Caco-2 (cell line): ENCODE data around the gene DLG2. TPM values are rescaled to one million over a fixed set of nuclear protein-coding genes. Genes with fewer than 3 reads are reported as not detected.

Experiments
- BruUV-seq: library from RNA; stranded (reverse); fragments of 400-500 nt; replicated peaks from 2 replicates; lab custom pipeline; 2021; lab: Mats Ljungman, UMichigan
- CTCF ChIA-PET: fragments of 300-600 bp; sonication (Branson Sonifier 250); formaldehyde crosslinking; loops from one replicate; lab custom pipeline; 2022; ENCODE audit warnings: antibody characterized with exemption; lab: Charles Lee
- POLR2A ChIA-PET: fragments of 300-600 bp; sonication (Branson Sonifier 250); formaldehyde crosslinking; loops from one replicate; lab custom pipeline; 2022; ENCODE audit warnings: antibody characterized with exemption; lab: Charles Lee
- DNase-seq, 2 experiments: peaks; one replicate each; pipeline versions ENCODE4 v3.0.0 to v3.0.0-alpha.2; 2020 to 2022
- H3K27me3 ChIP-seq: replicated peaks from 2 replicates; pipeline ENCODE4 v1.6.0; 2011; ENCODE audit warnings: low read length; ENCODE audit not compliant: control insufficient read depth, insufficient read depth
- H3K36me3 ChIP-seq: 2 replicates; pipeline ENCODE4 v1.5.1; 2011; ENCODE audit warnings: low read length; ENCODE audit not compliant: control insufficient read depth, insufficient read depth
- H3K4me1 ChIP-seq: fragments of 250-450 bp; sonication (Bioruptor Pico); 2 replicates; pipeline ENCODE4 v1.5.1; 2020; ENCODE audit warnings: mild to moderate bottlenecking
- H3K4me3 ChIP-seq: 2 replicates; pipeline ENCODE4 v1.5.1; 2011; ENCODE audit warnings: low read depth, mild to moderate bottlenecking, control low read depth, low read length
- H3K9me3 ChIP-seq: fragments of 250-450 bp; sonication (Bioruptor Pico); 2 replicates; pipeline ENCODE4 v1.5.1; 2020; ENCODE audit warnings: mild to moderate bottlenecking, moderate library complexity
- H3K27ac Mint-ChIP-seq: one replicate; pipeline ENCODE4 v1.8.0; 2022; ENCODE audit warnings: mixed read lengths; ENCODE audit not compliant: unreplicated experiment
- H3K27me3 Mint-ChIP-seq: one replicate; pipeline ENCODE4 v1.8.0; 2022; ENCODE audit warnings: mixed read lengths; ENCODE audit not compliant: insufficient read depth, unreplicated experiment
- H3K36me3 Mint-ChIP-seq: one replicate; pipeline ENCODE4 v1.8.0; 2022; ENCODE audit warnings: mild to moderate bottlenecking, mixed read lengths; ENCODE audit not compliant: insufficient read depth, unreplicated experiment
- H3K4me1 Mint-ChIP-seq: one replicate; pipeline ENCODE4 v1.8.0; 2022; ENCODE audit warnings: low read depth, mixed read lengths; ENCODE audit not compliant: unreplicated experiment
- H3K4me3 Mint-ChIP-seq: one replicate; pipeline ENCODE4 v1.8.0; 2022; ENCODE audit warnings: mild to moderate bottlenecking, moderate library complexity, mixed read lengths; ENCODE audit not compliant: unreplicated experiment
- H3K9me3 Mint-ChIP-seq: one replicate; pipeline ENCODE4 v1.8.0; 2022; ENCODE audit warnings: mixed read lengths; ENCODE audit not compliant: unreplicated experiment
- CTCF ChIP-seq, 2 experiments: fragments of 200-600 bp in 1 of 2; IDR thresholded peaks; 1 replicate in 1 of 2; 2 replicates in 1 of 2; pipeline versions ENCODE4 v1.5.1 to v1.8.0; 2011 to 2022; ENCODE audit warnings: antibody characterized with exemption in 1 of 2, control low read depth in 1 of 2, inconsistent platforms in 1 of 2, low read depth in 1 of 2, low read length in 1 of 2, mild to moderate bottlenecking in 1 of 2, moderate library complexity in 1 of 2; ENCODE audit not compliant: insufficient read depth in 1 of 2, severe bottlenecking in 1 of 2, unreplicated experiment in 1 of 2
- intact Hi-C: fragments of 100-400 bp; cut with micrococcal nuclease; formaldehyde crosslinking; loops from one replicate; pipeline ENCODE4 v1.10.0; 2022; ENCODE audit not compliant: unreplicated experiment
- total RNA-seq: library from RNA; stranded (reverse); gene quantifications from 2 replicates; pipeline ENCODE4 v1.2.3, GENCODE V29; 2022

Gene DLG2
- total RNA-seq, 1 experiment from 2014 or later: 21.6 TPM

DNA sequence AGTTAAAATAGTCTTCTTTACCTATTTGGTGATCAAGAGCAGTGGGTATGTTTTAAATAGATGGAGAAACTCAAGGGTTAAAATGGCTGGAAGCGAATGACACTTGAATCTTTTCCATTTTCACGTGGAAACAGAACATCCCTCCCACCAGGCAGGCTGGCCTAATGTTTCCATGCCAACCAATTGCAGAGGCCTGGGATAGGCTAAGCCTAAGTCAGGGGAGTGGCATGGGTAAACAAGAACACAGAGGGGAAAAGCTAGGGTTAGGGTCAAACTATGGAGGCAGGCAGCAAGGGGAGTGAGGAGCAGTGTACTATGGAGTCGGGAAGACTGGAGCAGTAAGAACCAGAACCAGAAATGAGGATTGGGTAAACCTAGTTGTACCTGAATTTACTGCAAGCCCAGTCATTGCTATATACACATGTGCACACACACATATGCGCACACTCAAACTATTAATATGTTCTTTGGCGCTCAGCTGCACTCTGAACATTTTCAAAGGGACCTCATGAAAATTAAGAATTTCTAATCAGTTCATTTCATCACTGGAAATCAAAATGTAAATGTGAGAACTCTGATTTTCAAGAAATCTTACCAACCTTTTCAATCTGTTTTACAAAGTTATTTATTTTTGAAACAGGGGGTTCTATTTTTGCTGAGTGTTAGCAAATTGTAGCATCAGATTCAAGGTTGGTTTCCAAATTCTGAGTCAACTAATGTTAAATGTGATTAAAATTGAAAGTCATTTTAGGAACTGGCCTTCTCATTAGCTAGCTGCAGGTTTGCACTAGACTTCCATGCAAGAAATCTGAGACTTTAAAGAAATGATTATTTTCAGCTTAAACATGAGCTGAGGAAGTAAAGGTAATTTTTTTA lies 2014.0 kb downstream of the DLG2 start:
- POLR2A ChIA-PET: no interaction called here
- intact Hi-C loops: no loop called here
- no TSS peak for BruUV-seq

GRCh38 chr11:83611600-83611999 lies 2015.5 kb downstream of the DLG2 start:
- H3K36me3 Mint-ChIP-seq: no peaks in the 10 kb centered on the region
- no peaks in the 10 kb centered on the region for H3K9me3 Mint-ChIP-seq
- Histone ChIP-seq H3K4me3 (no peak overlapping the region), H3K4me1 (no peaks in the 10 kb centered on the region), H3K9me3 (no peaks in the 10 kb centered on the region), H3K36me3 (no peaks in the 10 kb centered on the region), H3K27me3 (no peaks in the 10 kb centered on the region)
- BruUV-seq: no TSS peak
- DNase-seq: no peak
- H3K27me3 Mint-ChIP-seq: no peaks in the 10 kb centered on the region
- no peak for TF ChIP-seq CTCF (IDR thresholded peaks at IDR 0.05; ENCODE audit: insufficient read depth in 1 of 2, low read depth in 1 of 2, low read length in 1 of 2, severe bottlenecking in 1 of 2, unreplicated experiment in 1 of 2)
- peaks cover 10% of the 10 kb centered on the region for H3K4me1 Mint-ChIP-seq
- H3K4me3 Mint-ChIP-seq: no peak overlapping the region
- no peak overlapping the region for H3K27ac Mint-ChIP-seq
- ChIA-PET CTCF (no interaction called here), POLR2A (no interaction called here)
- intact Hi-C loops: no loop called here

More for the DNA sequence above, 2014.0 kb downstream of the DLG2 start:
- H3K36me3 Mint-ChIP-seq: no peaks in the 10 kb centered on the region
- peak in 1 of 2 experiments; percentile 12 for DNase-seq
- Histone ChIP-seq H3K4me3 (no peak overlapping the region), H3K36me3 (no peaks in the 10 kb centered on the region), H3K4me1 (no peaks in the 10 kb centered on the region), H3K27me3 (no peaks in the 10 kb centered on the region), H3K9me3 (no peaks in the 10 kb centered on the region)
- no peaks in the 10 kb centered on the region for H3K27me3 Mint-ChIP-seq
- CTCF ChIA-PET: no interaction called here
- TF ChIP-seq CTCF (IDR thresholded peaks at IDR 0.05; ENCODE audit: insufficient read depth in 1 of 2, low read depth in 1 of 2, low read length in 1 of 2, severe bottlenecking in 1 of 2, unreplicated experiment in 1 of 2): no peak
- H3K27ac Mint-ChIP-seq: no peak overlapping the region
- H3K4me1 Mint-ChIP-seq: peaks cover 10% of the 10 kb centered on the region
- no peaks in the 10 kb centered on the region for H3K9me3 Mint-ChIP-seq
- no peak overlapping the region for H3K4me3 Mint-ChIP-seq

- Mint-ChIP-seq H3K4me3 (no peak overlapping the region), H3K9me3 (no peaks in the 10 kb centered on the region), H3K4me1 (peaks cover 10% of the 10 kb centered on the region), H3K36me3 (no peaks in the 10 kb centered on the region), H3K27me3 (no peaks in the 10 kb centered on the region), H3K27ac (no peak overlapping the region)
- ChIA-PET CTCF (no interaction called here), POLR2A (no interaction called here)
- H3K9me3 ChIP-seq: no peaks in the 10 kb centered on the region
- intact Hi-C loops: no loop called here
- no TSS peak for BruUV-seq
- no peak overlapping the region for H3K4me3 ChIP-seq
- no peaks in the 10 kb centered on the region for H3K36me3 ChIP-seq
- no peak for TF ChIP-seq CTCF (IDR thresholded peaks at IDR 0.05; ENCODE audit: insufficient read depth in 1 of 2, low read depth in 1 of 2, low read length in 1 of 2, severe bottlenecking in 1 of 2, unreplicated experiment in 1 of 2)
- H3K27me3 ChIP-seq: no peaks in the 10 kb centered on the region
- H3K4me1 ChIP-seq: no peaks in the 10 kb centered on the region
- no peak for DNase-seq
These were observed 2016.1 kb downstream of the DLG2 start for GRCh38 chr11:83611031-83611430.
